ENCODE results near the gene ARID3C.
"Not testable (repeated sequence)": the region's sequence is repeated elsewhere in the genome, so short reads cannot be mapped to it uniquely, and the experiment has no call there.

ARID3C gene

DNA sequence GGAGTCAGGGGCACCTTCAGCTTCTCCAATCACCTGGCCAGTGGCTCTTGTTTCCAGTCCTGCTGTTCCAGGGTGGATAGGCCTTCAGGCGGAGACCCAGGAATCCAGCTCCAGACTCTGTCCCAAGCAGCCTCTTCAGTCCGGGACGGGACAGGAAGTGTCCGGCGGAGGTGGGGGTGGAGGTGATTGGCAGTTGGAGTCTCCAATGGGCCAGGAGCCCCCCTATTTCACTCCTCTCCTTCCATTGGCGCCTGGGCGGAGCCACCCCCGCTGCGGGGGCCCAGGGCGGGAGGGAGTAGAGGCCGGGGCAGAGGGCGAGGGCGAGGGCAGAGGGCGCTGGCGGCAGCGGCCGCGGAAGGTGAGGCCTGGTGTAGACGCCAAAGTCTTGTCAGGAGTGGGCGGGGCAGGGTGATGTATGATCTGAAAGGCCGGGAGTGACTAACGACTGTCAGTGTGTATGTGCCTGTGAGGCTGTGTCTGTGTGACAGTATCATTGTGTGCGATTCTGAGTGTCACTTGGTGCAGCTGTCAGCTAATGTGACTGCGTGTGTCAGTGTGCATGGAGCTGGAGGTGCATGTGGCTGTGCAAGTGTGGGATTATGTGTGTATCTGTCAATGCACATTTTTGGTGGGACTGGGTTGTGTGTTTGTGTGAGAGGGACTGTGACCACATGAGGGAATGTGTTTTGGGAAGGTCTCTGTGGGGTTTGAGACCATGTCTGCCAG lies 23.2 kb upstream of the ARID3C start, which contains the start of gene IL11RA:
Gene IL11RA (plus strand): TSS at position 310 of the 726 bp plus-strand sequence. CDS start 3,033 bp downstream, outside the sequence.
- peak; percentile 15 for DNase-seq

DNA sequence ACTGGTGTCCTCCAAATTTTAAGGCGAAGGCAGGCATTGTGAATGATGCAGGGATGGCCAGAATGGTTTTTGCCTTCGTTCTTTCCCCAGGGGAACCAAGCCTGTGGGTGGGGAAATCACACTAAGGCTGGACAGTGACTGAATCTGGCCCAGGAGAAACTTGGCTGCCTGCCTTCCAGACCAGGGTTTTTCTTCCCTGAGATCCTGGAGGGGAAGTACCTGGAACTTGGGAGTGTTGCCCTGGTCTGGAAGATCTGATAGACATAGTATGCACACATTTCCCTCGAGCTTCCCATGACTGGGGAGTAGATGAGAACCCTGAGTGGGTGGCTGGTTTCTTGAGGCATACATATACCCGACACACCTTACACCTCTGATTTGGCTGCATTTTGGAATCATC lies 22.5 kb upstream of the ARID3C start:
- no peak for DNase-seq

DNA sequence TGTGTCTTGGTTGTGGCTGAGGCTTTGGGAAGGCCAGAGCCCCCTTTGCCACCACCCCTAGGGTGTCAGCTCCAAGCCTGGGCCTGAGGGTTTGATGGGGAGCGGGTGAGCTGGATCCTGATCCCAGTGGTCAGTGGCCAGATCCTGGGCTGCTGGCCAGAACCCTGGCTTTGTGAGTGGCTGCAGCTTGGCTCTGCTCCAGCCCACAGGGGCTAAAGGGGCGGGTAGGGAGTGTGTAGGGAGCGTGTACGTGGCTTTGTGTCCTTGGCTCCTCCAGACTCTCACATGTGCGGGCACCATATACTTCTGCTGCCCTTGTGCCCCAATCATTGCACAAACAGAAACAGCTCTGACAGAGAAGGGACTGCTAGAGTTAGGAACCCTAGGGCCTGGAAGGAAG lies 21.9 kb upstream of the ARID3C start:
- DNase-seq, result no peak

DNA sequence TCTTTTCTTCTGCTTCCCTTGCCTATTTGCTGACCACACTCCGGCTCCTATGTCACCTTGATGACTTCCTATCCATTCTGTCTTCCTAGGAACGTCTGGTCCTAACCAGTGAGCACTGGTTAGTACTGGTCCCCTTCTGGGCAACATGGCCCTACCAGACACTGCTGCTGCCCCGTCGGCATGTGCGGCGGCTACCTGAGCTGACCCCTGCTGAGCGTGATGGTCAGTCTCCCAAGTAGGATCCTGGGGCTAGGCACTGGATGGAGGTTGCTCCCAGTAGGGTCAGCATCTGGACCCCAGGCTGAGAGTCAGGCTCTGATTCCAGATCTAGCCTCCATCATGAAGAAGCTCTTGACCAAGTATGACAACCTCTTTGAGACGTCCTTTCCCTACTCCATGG lies 19.8 kb upstream of the ARID3C start:
- no peak for DNase-seq

DNA sequence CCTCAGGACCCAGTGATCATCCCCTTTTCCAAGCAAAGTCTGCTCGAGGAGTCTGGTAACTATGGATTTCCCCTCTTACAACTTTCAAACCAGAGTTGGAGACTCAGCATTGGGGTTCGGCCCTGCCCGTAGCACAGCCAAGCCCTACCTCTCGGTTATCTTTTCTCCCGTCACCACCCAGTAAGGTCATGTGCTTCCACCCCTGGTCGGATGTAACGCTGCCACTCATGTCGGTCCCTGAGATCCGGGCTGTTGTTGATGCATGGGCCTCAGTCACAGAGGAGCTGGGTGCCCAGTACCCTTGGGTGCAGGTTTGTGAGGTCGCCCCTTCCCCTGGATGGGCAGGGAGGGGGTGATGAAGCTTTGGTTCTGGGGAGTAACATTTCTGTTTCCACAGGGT lies 18.8 kb upstream of the ARID3C start:
- no peak for DNase-seq

DNA sequence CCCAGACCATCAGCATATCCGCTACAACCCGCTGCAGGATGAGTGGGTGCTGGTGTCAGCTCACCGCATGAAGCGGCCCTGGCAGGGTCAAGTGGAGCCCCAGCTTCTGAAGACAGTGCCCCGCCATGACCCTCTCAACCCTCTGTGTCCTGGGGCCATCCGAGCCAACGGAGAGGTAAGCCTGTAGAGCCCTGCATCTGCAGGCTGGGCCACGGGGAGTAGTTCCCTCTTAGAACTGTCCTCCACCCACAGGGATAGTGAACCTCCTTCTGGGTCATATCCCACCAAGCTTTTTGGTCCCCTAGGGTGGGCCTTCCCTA lies 18.2 kb upstream of the ARID3C start:
- no peak for DNase-seq

DNA sequence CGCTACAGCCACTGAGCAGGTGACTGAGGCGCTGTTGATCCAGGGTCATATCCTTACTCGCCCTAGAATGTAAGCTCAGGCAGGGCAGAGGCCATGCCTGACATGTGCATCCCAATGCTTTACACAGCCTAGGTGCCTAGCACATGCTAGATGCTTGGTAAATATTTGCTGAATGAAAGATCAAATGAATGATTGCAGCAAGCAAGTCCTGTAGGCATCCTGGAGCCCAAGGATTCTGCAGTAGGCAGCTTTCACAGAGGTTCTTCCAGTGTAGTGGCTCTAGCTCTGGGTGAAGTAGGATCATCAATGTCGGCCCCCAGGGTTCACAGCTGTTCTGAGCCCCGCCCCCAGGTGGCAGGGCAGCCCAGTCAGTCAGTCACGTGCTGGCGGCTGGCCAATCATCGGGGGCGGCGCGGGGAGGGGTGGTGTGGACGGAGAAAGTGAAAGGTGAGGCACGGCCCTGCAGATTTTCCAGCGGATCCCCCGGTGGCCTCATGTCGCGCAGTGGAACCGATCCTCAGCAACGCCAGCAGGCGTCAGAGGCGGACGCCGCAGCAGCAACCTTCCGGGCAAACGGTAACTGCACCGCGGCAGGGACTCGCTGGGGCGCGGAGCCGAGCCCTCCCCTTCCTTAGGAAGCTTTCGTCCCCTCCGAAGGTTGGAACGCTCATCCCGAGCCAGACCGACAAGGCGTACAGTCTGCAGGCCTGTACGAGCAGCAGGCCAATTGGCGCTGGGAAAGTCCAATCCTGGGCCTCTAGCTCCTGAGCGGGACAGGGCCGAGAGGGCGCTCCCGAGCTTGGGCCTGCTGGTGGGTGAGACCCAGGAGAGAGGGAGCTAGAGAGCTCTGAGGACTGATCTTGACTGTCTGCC lies 17.6 kb upstream of the ARID3C start, which contains the start of gene GALT:
Gene GALT (plus strand): TSS at position 465 of the 873 bp plus-strand sequence. CDS start 30 bp downstream, at position 495.
- peak; percentile 95 for DNase-seq

GRCh38 chr9:34644766-34645314 lies 16.0 kb upstream of the ARID3C start:
- DNase-seq, result no peak

- DNase-seq, result no peak
These were observed 13.8 kb upstream of the ARID3C start for GRCh38 chr9:34642679-34643078.

GRCh38 chr9:34639322-34639721 lies 10.5 kb upstream of the ARID3C start:
- not testable (repeated sequence) for DNase-seq

GRCh38 chr9:34638138-34638445 lies 9.2 kb upstream of the ARID3C start:
- DNase-seq, result no peak

DNA sequence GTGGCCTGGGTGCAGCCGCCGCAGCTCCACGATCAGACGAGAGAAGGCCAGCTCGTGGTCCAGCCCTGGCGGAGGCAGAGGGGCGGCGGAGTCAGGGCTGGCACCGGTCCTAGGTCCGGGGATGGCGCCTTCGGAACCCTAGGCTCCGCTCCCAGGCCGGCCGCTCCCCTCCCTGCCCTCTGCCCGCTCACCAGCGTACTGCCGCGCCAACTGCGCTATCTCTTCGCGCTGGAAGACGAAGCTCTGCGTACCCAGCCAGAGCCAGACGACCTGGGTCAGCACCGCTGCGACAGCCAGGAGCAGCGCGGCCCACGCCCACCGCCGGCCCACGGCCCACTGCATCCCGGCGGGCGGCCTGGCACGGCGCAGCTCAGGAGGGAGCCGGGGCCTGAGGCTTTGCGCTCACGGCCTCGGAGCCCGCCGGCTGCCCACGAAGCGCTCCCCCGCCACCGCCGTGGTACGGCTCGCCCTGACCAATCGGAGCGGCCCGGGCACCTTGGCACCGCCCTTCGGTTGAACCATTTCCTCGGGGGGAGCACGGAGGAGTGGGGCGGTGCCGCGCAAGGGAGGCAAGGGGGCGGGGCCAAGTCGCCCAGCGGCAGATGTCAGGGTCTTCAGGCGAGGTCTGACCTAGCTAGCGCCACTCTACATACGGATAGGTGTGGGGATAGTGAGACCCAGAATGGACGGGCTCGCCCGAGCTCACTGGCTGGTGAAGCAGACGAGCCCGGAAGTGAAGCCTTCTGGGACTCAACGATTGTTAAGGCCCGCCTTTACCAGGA lies 8.7 kb upstream of the ARID3C start, which contains the start of gene SIGMAR1:
Gene SIGMAR1 (minus strand): TSS at position 432 of the 782 bp plus-strand sequence. CDS start 90 bp downstream, at position 342.
- peak; percentile 90 for DNase-seq

GRCh38 chr9:34636791-34637355 lies 8.0 kb upstream of the ARID3C start:
- no peak for DNase-seq

- DNase-seq, result no peak
These were observed 6.7 kb upstream of the ARID3C start for GRCh38 chr9:34635556-34635955.

GRCh38 chr9:34634551-34635248 lies 5.8 kb upstream of the ARID3C start:
- no peak for DNase-seq

- DNase-seq, result peak; percentile 59
These were observed 5.1 kb upstream of the ARID3C start for GRCh38 chr9:34633851-34634550.

GRCh38 chr9:34633166-34633565 lies 4.3 kb upstream of the ARID3C start:
- no peak for DNase-seq

- no peak for DNase-seq
These were observed 1.7 kb upstream of the ARID3C start for GRCh38 chr9:34630402-34631154.

GRCh38 chr9:34629491-34629808 lies 584 bp upstream of the ARID3C start:
- DNase-seq, result no peak
